NB4 (cell line): ENCODE results near the gene BCL2.

Source experiments
- CTCF ChIP-seq: IDR thresholded peaks from one replicate; pipeline ENCODE4 v1.5.1; 2012; ENCODE audit warnings: low read depth, low read length
- MAX ChIP-seq: IDR thresholded peaks from 2 replicates; pipeline ENCODE4 v1.6.1; 2011; ENCODE audit warnings: low read depth, low read length
- MYC ChIP-seq: IDR thresholded peaks from 2 replicates; pipeline ENCODE4 v1.6.1; 2011; ENCODE audit warnings: low read depth, low read length
- POLR2A ChIP-seq: IDR thresholded peaks from 2 replicates; pipeline ENCODE4 v1.6.1; 2011; ENCODE audit warnings: mild to moderate bottlenecking; ENCODE audit not compliant: insufficient read length; ENCODE audit errors: extremely low read depth

- TF ChIP-seq CTCF: no peak
- no peak for TF ChIP-seq MYC
- TF ChIP-seq POLR2A: no peak
- no peak for TF ChIP-seq MAX
Observed at GRCh38 chr18:63232826-63233225, 86.7 kb downstream of the BCL2 start.
